K562 (cell line): ENCODE data around the gene PATE3.

ENCODE experiments used
- CTCF ChIP-seq, 3 experiments: IDR thresholded peaks in 2 of 3; conservative IDR thresholded peaks in 1 of 3; 2 replicates each; pipeline ENCODE4 v1.5.1; 2011 to 2012; ENCODE audit warnings: low read length in 3 of 3, mild to moderate bottlenecking in 3 of 3, control low read depth in 2 of 3, improper control_type of control experiment in 1 of 3, inconsistent platforms in 1 of 3, low read depth in 1 of 3, mixed read lengths in 1 of 3, moderate library complexity in 1 of 3; ENCODE audit not compliant: insufficient read depth in 2 of 3
- GABPB1 ChIP-seq: sonication (generic); formaldehyde crosslinking; IDR thresholded peaks from 2 replicates; pipeline ENCODE4 v1.8.0; 2022; ENCODE audit warnings: mild to moderate bottlenecking, missing genetic modification reagents
- HIVEP1 ChIP-seq: fragments of 250-450 bp; sonication (Bioruptor Pico); IDR thresholded peaks from 2 replicates; pipeline ENCODE4 v1.4.0; 2020; ENCODE audit warnings: mild to moderate bottlenecking
- MTF1 ChIP-seq: fragments of 250-450 bp; sonication (Bioruptor Pico); IDR thresholded peaks from 2 replicates; pipeline ENCODE4 v1.9.0; 2021; ENCODE audit warnings: moderate library complexity, mild to moderate bottlenecking, inconsistent platforms, borderline replicate concordance
- MXI1 ChIP-seq: IDR thresholded peaks from 2 replicates; pipeline ENCODE4 v1.6.1; 2011; ENCODE audit warnings: low read depth, mild to moderate bottlenecking, improper control_type of control experiment, low read length
- MYNN ChIP-seq, 2 experiments: sonication (generic); formaldehyde crosslinking in 1 of 2; IDR thresholded peaks; 2 replicates each; pipeline versions ENCODE4 v1.5.0 to v1.6.1; 2016 to 2020; ENCODE audit warnings: antibody characterized with exemption in 1 of 2, missing genetic modification reagents in 1 of 2
- NFYB ChIP-seq: IDR thresholded peaks from 2 replicates; pipeline ENCODE4 v1.6.1; 2011; ENCODE audit warnings: mild to moderate bottlenecking, moderate library complexity; ENCODE audit not compliant: insufficient read length; ENCODE audit errors: extremely low read depth
- NR2C2 ChIP-seq, 2 experiments: fragments of 200-800 bp in 1 of 2; sonication (Bioruptor generic) in 1 of 2; sonication (generic) in 1 of 2; formaldehyde crosslinking in 1 of 2; IDR thresholded peaks; 2 replicates each; pipeline versions ENCODE4 v1.6.1 to v1.8.0; 2016 to 2022; ENCODE audit warnings: mild to moderate bottlenecking in 1 of 2, missing compliant biosample characterization in 1 of 2, missing genetic modification characterization in 1 of 2, missing genetic modification reagents in 1 of 2
- POLR2A ChIP-seq: fragments of 450-650 bp; conservative IDR thresholded peaks from 2 replicates; pipeline ENCODE4 v1.6.1; 2016
- USF2 ChIP-seq: sonication (generic); formaldehyde crosslinking; IDR thresholded peaks from 2 replicates; pipeline ENCODE4 v1.5.0; 2020; ENCODE audit warnings: missing genetic modification reagents
- ZNF232 ChIP-seq: sonication (generic); formaldehyde crosslinking; IDR thresholded peaks from 2 replicates; pipeline ENCODE4 v1.8.0; 2022; ENCODE audit warnings: mild to moderate bottlenecking, missing genetic modification reagents
- ZNF316 ChIP-seq: fragments of 450-650 bp; IDR thresholded peaks from 2 replicates; pipeline ENCODE4 v1.6.1; 2016
- ZNF586 ChIP-seq: fragments of 450-650 bp; formaldehyde crosslinking; conservative IDR thresholded peaks from 2 replicates; pipeline ENCODE4 v1.4.0; 2020; ENCODE audit warnings: mild to moderate bottlenecking, moderate library complexity
- ZNF668 ChIP-seq: fragments of 250-450 bp; sonication (Bioruptor Pico); IDR thresholded peaks from 2 replicates; pipeline ENCODE4 v1.8.0; 2022; ENCODE audit warnings: mild to moderate bottlenecking, inconsistent platforms

- TF ChIP-seq ZNF668 (CRISPR knock-in tag) (no peak), HIVEP1 (CRISPR knock-in tag) (no peak), MYNN (IDR thresholded peaks at IDR 0.05) (no peak), MYNN (CRISPR knock-in tag; IDR thresholded peaks at IDR 0.05) (no peak), NFYB (no peak), MXI1 (no peak), CTCF (IDR thresholded peaks at IDR 0.05 in 2 of 3, conservative IDR thresholded peaks at IDR 0.05 in 1 of 3; ENCODE audit: insufficient read depth in 2 of 3, low read depth in 1 of 3, low read length in 3 of 3) (no peak), ZNF586 (no peak), ZNF316 (no peak), GABPB1 (no peak), POLR2A (no peak), USF2 (no peak), ZNF232 (CRISPR knock-in tag) (no peak), MTF1 (CRISPR knock-in tag) (no peak), NR2C2 (CRISPR knock-in tag; IDR thresholded peaks at IDR 0.05) (no peak), NR2C2 (tag; IDR thresholded peaks at IDR 0.05) (no peak)
Measured at GRCh38 chr11:125756050-125756449, 31.9 kb upstream of the PATE3 start.
